ENCODE results near the gene TP73. TPM values are rescaled to one million over a fixed set of nuclear protein-coding genes. Genes with fewer than 3 reads are reported as not detected.

The TP73 gene
- total RNA-seq, 3 donors from 2014 or later (not counting 1 experiment from before 2014, with no cell fraction given): 0.28 to 0.50 (median 0.39) TPM

DNA sequence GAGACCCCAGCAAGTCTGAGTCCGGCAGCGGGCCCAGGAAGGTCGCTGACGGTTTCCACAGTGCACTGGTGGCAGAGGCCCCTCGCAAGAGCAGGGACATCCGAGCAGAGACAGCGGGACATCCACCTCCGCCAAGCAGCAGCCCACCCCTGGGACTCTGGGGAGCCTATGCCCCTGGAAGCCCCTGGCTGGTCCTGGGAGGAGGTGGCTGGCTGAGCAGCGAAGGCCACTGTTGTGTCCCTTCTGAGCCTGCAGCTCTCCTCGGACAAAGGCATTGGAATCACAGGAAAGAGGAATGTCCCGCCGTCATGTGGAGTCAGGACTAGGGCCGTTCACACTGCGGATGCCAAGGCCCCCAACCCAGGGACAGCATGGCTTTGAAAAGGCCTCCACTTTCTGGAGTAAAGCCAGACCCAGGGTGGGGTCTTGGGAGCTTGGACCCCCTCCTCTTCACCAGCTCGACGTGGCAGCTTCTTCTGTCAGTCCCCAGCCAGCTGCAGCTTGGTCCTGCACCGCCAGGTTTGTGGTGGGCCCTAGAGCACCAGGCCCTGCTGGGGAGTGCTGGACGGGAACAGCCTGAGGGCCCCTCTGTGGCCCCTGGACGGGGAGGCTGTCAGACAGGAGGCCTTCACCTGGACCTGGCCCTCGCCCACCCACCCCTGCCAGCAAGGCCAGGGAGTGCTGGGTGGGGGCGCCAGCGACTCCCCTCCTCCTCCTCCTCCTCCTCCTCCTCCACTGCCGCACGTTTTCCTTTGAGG is 42.4 kb upstream of the TP73 start:
- Mint-ChIP-seq H3K9me3 (no peaks in the 10 kb centered on the region), H3K27me3 (ENCODE audit: low read depth in 2 of 2) (peaks cover 0 to 23% of the 10 kb centered on the region in 2 donors), H3K27ac (no peak overlapping the region), H3K4me1 (peaks cover 4 to 18% of the 10 kb centered on the region in 2 donors), H3K36me3 (no peaks in the 10 kb centered on the region), H3K4me3 (no peak overlapping the region)
- no peak overlapping the region for H3K4me3 ChIP-seq (ENCODE audit: low read length)
- H3K4me1 ChIP-seq (ENCODE audit: control insufficient read depth, insufficient read depth, low read length): peaks cover 12% of the 10 kb centered on the region
- ATAC-seq (no peak), DNase-seq (no peak)
- H3K27me3 ChIP-seq (ENCODE audit: control insufficient read depth, insufficient read depth, low read length): peaks cover 5% of the 10 kb centered on the region
- H3K36me3 ChIP-seq (ENCODE audit: control insufficient read depth, insufficient read depth, low read length): no peaks in the 10 kb centered on the region
- H3K9me3 ChIP-seq (ENCODE audit: control insufficient read depth, insufficient read depth, low read length): no peaks in the 10 kb centered on the region
- WGBS (ENCODE audit: insufficient coverage): 59% methylated on average over 24 of the region's 24 CpGs
- TF ChIP-seq, protein P1, sequence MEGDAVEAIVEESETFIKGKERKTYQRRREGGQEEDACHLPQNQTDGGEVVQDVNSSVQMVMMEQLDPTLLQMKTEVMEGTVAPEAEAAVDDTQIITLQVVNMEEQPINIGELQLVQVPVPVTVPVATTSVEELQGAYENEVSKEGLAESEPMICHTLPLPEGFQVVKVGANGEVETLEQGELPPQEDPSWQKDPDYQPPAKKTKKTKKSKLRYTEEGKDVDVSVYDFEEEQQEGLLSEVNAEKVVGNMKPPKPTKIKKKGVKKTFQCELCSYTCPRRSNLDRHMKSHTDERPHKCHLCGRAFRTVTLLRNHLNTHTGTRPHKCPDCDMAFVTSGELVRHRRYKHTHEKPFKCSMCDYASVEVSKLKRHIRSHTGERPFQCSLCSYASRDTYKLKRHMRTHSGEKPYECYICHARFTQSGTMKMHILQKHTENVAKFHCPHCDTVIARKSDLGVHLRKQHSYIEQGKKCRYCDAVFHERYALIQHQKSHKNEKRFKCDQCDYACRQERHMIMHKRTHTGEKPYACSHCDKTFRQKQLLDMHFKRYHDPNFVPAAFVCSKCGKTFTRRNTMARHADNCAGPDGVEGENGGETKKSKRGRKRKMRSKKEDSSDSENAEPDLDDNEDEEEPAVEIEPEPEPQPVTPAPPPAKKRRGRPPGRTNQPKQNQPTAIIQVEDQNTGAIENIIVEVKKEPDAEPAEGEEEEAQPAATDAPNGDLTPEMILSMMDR (IDR thresholded peaks at IDR 0.05): no peak
- no peak overlapping the region for H3K27ac ChIP-seq (ENCODE audit: low read length)
- intact Hi-C loops (cut with micrococcal nuclease): no loop called here

DNA sequence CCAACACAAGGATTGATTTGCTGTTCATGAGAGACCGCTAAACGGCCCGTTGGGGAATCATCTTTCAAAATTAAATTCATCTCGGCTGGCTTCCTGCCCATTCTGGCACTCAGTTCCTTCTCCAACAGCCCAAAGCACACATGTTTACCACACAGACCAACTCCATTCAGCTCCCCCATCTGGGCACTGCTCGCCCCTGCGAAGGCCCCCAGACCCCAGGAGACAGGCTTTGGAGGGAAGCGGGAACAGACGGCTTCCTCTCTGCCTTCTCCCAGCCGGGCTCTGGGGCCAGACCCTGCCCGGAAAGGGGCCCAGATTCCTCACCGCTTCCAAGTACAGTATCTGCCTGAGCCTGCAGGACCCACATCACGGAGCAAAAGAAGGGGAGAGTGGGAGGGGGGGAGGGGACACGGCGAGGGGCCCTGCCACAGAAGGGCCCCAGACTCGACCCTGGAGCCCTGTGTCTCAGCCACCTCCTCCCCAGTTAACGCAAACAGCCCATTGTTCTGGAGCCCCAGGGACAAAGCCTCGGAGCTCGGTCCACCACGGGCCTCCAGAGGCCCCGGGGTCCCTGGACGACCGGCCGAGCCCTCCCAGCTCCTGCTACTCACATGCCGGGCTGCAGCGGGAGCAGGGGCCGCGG is 41.7 kb upstream of the TP73 start:
- no peaks in the 10 kb centered on the region for H3K36me3 ChIP-seq (ENCODE audit: control insufficient read depth, insufficient read depth, low read length)
- no peak overlapping the region for H3K4me3 ChIP-seq (ENCODE audit: low read length)
- H3K36me3 Mint-ChIP-seq: no peaks in the 10 kb centered on the region
- peak overlapping the region; percentile 72 for H3K4me3 Mint-ChIP-seq
- H3K27me3 Mint-ChIP-seq (ENCODE audit: low read depth in 2 of 2): peaks cover 0 to 24% of the 10 kb centered on the region in 2 donors
- peaks cover 5% of the 10 kb centered on the region for H3K27me3 ChIP-seq (ENCODE audit: control insufficient read depth, insufficient read depth, low read length)
- no peaks in the 10 kb centered on the region for H3K9me3 Mint-ChIP-seq
- DNase-seq (no peak), ATAC-seq (peak in 1 of 3 donors; percentile 13)
- H3K27ac Mint-ChIP-seq: no peak overlapping the region
- H3K9me3 ChIP-seq (ENCODE audit: control insufficient read depth, insufficient read depth, low read length): no peaks in the 10 kb centered on the region
- intact Hi-C loops (cut with micrococcal nuclease): no loop called here
- peaks cover 12% of the 10 kb centered on the region for H3K4me1 ChIP-seq (ENCODE audit: control insufficient read depth, insufficient read depth, low read length)
- WGBS (ENCODE audit: insufficient coverage): 7% methylated on average over 27 of the region's 27 CpGs
- TF ChIP-seq, protein P1 (IDR thresholded peaks at IDR 0.05): no peak
- peaks cover 4 to 18% of the 10 kb centered on the region in 2 donors for H3K4me1 Mint-ChIP-seq
- H3K27ac ChIP-seq (ENCODE audit: low read length): no peak overlapping the region

DNA sequence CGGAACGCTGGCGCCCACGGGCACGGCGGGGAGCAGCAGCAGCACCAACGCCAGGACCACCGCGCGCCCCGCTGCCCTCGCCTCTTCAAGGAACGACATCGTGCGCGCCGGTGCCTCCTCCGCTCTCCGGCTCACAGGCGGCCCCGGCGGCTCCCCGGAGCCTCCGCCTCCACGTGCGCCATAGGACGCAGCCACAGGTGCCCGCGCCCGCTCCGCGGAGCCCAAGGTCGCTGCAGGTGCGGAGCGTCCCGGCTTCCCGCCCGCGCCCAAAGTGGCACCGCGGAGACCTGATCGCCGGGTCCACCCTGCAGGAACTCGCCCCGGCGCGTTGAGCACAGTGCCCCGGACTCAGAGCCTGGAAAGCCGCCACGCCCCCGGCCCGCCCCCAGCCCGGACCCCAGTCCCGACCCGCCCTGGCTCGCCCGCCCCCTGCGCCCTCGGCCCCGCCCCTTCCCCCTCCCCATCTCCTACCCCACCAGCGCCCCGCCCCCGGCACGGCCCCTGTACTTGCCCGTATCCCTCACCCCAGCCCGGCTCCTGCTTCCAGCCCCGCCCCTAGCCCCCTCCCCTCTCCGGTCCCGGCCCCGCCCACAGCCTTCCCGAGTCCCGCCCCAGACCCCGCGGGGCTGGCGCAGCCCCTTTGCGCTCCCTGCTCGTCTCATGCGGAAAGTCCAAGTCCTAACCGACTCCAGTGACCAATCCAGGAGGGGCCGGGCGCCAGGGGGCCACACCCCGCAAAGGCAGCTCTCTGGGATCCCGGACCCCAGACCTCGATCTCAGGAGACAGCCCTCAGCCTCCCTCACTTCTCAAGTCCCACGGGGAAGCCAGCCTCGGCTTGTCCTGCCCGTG is 40.9 kb upstream of the TP73 start, which contains the start of gene MEGF6:
Gene MEGF6 (minus strand): TSS at position 339 of the 850 bp plus-strand sequence. CDS start 240 bp downstream, at position 99.
- H3K27ac ChIP-seq (ENCODE audit: low read length): no peak within 1 kb of the TSS
- peaks cover 12% of the 10 kb centered on the region for H3K4me1 ChIP-seq (ENCODE audit: control insufficient read depth, insufficient read depth, low read length)
- H3K4me3 Mint-ChIP-seq: peak within 1 kb of the TSS; percentile 87
- TF ChIP-seq, protein P1 (IDR thresholded peaks at IDR 0.05): no peak
- intact Hi-C loops (cut with micrococcal nuclease): no loop called here
- H3K4me3 ChIP-seq (ENCODE audit: low read length): no peak within 1 kb of the TSS
- no peaks in the 10 kb centered on the region for H3K9me3 Mint-ChIP-seq
- ATAC-seq: peak; percentile 18 to 82 (median 56)
- WGBS (ENCODE audit: insufficient coverage): under 1% methylated on average over 78 of the region's 87 CpGs
- H3K9me3 ChIP-seq (ENCODE audit: control insufficient read depth, insufficient read depth, low read length): no peaks in the 10 kb centered on the region
- peaks cover 4 to 18% of the 10 kb centered on the region in 2 donors for H3K4me1 Mint-ChIP-seq
- H3K27ac Mint-ChIP-seq: no peak within 1 kb of the TSS
- no peaks in the 10 kb centered on the region for H3K36me3 Mint-ChIP-seq
- H3K36me3 ChIP-seq (ENCODE audit: control insufficient read depth, insufficient read depth, low read length): no peaks in the 10 kb centered on the region
- DNase-seq: peak in 1 of 2 donors; percentile 62
- H3K27me3 ChIP-seq (ENCODE audit: control insufficient read depth, insufficient read depth, low read length): peaks cover 5% of the 10 kb centered on the region
- peaks cover 0 to 24% of the 10 kb centered on the region in 2 donors for H3K27me3 Mint-ChIP-seq (ENCODE audit: low read depth in 2 of 2)

Measured in natural killer cell (primary cell).